Astrocyte (in vitro differentiated cells and primary cell): ENCODE measurements around the gene SIGLEC9. TPM values are rescaled to one million over a fixed set of nuclear protein-coding genes. Genes with fewer than 3 reads are reported as not detected.

Experiments
- DNase-seq: peaks from one replicate; pipeline ENCODE4 v3.0.0-alpha.2; 2010; ENCODE audit warnings: low read depth
- FAIRE-seq: peaks from 2 replicates; lab custom pipeline; 2011; peaks lifted over from hg19 to GRCh38; lab: Jason Lieb, UNC
- H2AFZ ChIP-seq: 2 replicates; pipeline ENCODE4 v1.6.0; 2012; ENCODE audit warnings: low read depth, low read length, inconsistent platforms
- H3K27ac ChIP-seq: 2 replicates; pipeline ENCODE4 v1.5.1; 2011; ENCODE audit warnings: low read depth, low read length, inconsistent platforms
- H3K27me3 ChIP-seq: 2 replicates; pipeline ENCODE4 v1.6.0; 2011; ENCODE audit warnings: low read length, inconsistent platforms; ENCODE audit not compliant: insufficient read depth
- H3K36me3 ChIP-seq: 2 replicates; pipeline ENCODE4 v1.5.1; 2011; ENCODE audit warnings: low read length, inconsistent platforms; ENCODE audit not compliant: insufficient read depth
- H3K4me1 ChIP-seq: 2 replicates; pipeline ENCODE4 v1.5.1; 2011; ENCODE audit warnings: low read length, inconsistent platforms; ENCODE audit not compliant: insufficient read depth
- H3K4me2 ChIP-seq: 2 replicates; pipeline ENCODE4 v1.6.0; 2012; ENCODE audit warnings: low read length, inconsistent platforms
- H3K4me3 ChIP-seq: 2 replicates; pipeline ENCODE4 v1.5.1; 2011; ENCODE audit warnings: low read depth, mild to moderate bottlenecking, low read length, inconsistent platforms; ENCODE audit not compliant: insufficient read depth
- H3K79me2 ChIP-seq: 2 replicates; pipeline ENCODE4 v1.6.0; 2012; ENCODE audit warnings: mild to moderate bottlenecking, low read length, inconsistent platforms; ENCODE audit not compliant: insufficient read depth
- H3K9ac ChIP-seq: 2 replicates; pipeline ENCODE4 v1.6.0; 2012; ENCODE audit warnings: mild to moderate bottlenecking, low read length, inconsistent platforms
- H3K9me3 ChIP-seq: 2 replicates; pipeline ENCODE4 v1.5.1; 2012; ENCODE audit warnings: low read depth, mild to moderate bottlenecking, low read length, inconsistent platforms; ENCODE audit not compliant: insufficient read depth
- H4K20me1 ChIP-seq: 2 replicates; pipeline ENCODE4 v1.6.0; 2012; ENCODE audit warnings: low read length, inconsistent platforms; ENCODE audit not compliant: insufficient read depth
- H3K27ac Mint-ChIP-seq: one replicate; pipeline ENCODE4 v1.8.0; 2021; ENCODE audit warnings: mild to moderate bottlenecking, mixed read lengths; ENCODE audit not compliant: unreplicated experiment
- H3K27me3 Mint-ChIP-seq: one replicate; pipeline ENCODE4 v1.8.0; 2021; ENCODE audit warnings: low read depth, mixed read lengths; ENCODE audit not compliant: unreplicated experiment
- H3K36me3 Mint-ChIP-seq: one replicate; pipeline ENCODE4 v1.8.0; 2021; ENCODE audit warnings: low read depth, mixed read lengths; ENCODE audit not compliant: unreplicated experiment
- H3K4me1 Mint-ChIP-seq: one replicate; pipeline ENCODE4 v1.8.0; 2021; ENCODE audit warnings: low read depth, mixed read lengths; ENCODE audit not compliant: unreplicated experiment
- H3K4me3 Mint-ChIP-seq: one replicate; pipeline ENCODE4 v1.8.0; 2021; ENCODE audit warnings: mild to moderate bottlenecking, moderate library complexity, mixed read lengths; ENCODE audit not compliant: unreplicated experiment
- H3K9me3 Mint-ChIP-seq: one replicate; pipeline ENCODE4 v1.8.0; 2021; ENCODE audit warnings: mild to moderate bottlenecking, mixed read lengths; ENCODE audit not compliant: unreplicated experiment
- EZH2 ChIP-seq: IDR thresholded peaks from 2 replicates; pipeline ENCODE4 v1.6.1; 2012; ENCODE audit warnings: mild to moderate bottlenecking, low read length, inconsistent platforms; ENCODE audit not compliant: insufficient read depth
- total RNA-seq: library from RNA; stranded (reverse); gene quantifications from 2 replicates; pipeline ENCODE4 v1.2.1, GENCODE V29; 2021
- TF ChIP-seq, protein P1 (sequence below): IDR thresholded peaks from 2 replicates; pipeline ENCODE4 v1.5.1; 2011; ENCODE audit warnings: low read depth, mild to moderate bottlenecking, inconsistent platforms, low read length, moderate library complexity; ENCODE audit not compliant: insufficient read depth

The SIGLEC9 gene
- total RNA-seq, 1 donor from 2014 or later = not detected

DNA sequence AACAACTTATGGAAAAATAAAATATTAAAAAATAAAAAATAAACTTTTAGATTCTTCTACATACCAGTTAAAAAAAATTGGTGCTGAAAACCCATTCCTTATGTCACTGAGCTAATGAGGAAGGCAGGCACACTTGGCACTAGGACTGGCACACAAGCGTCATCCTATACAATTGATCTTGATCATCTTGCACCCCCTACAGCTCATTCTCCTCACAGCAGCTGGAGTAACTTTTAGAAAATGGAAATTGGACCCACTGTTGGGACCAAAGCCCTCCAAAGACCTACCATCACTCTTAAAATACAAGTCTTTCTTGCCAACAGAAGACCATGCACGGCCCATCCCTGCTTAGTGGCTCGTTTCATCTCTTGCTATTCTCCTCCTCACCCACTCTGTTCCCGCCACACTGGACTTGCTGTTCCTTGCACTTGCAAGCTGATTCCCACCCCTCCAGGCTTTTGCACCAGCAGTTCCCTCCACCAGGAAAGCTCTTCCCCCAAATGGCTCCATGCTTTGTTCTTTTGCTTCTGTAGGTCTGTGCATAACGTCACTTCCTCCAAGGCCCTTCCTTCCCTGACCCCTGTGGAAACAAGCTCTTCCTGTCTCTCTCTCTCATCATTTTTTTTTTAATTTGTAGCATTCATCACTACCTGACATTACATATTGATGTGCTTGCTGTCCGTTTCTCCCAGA is 28.1 kb upstream of the SIGLEC9 start:
- no peak overlapping the region for H3K4me3 ChIP-seq
- FAIRE-seq = no peak
- H3K9me3 ChIP-seq = no peaks in the 10 kb centered on the region
- H3K79me2 ChIP-seq = no peaks in the 10 kb centered on the region
- TF ChIP-seq, protein P1, sequence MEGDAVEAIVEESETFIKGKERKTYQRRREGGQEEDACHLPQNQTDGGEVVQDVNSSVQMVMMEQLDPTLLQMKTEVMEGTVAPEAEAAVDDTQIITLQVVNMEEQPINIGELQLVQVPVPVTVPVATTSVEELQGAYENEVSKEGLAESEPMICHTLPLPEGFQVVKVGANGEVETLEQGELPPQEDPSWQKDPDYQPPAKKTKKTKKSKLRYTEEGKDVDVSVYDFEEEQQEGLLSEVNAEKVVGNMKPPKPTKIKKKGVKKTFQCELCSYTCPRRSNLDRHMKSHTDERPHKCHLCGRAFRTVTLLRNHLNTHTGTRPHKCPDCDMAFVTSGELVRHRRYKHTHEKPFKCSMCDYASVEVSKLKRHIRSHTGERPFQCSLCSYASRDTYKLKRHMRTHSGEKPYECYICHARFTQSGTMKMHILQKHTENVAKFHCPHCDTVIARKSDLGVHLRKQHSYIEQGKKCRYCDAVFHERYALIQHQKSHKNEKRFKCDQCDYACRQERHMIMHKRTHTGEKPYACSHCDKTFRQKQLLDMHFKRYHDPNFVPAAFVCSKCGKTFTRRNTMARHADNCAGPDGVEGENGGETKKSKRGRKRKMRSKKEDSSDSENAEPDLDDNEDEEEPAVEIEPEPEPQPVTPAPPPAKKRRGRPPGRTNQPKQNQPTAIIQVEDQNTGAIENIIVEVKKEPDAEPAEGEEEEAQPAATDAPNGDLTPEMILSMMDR = no peak
- TF ChIP-seq EZH2 = no peak
- no peaks in the 10 kb centered on the region for H3K27me3 ChIP-seq
- H3K9ac ChIP-seq = no peak overlapping the region
- peaks cover 4% of the 10 kb centered on the region for H3K36me3 Mint-ChIP-seq
- H4K20me1 ChIP-seq = peaks cover 54% of the 10 kb centered on the region
- peaks cover 2% of the 10 kb centered on the region for H3K4me1 Mint-ChIP-seq
- no peaks in the 10 kb centered on the region for H3K9me3 Mint-ChIP-seq
- H2AFZ ChIP-seq = no peak overlapping the region
- H3K27me3 Mint-ChIP-seq = peaks cover 13% of the 10 kb centered on the region
- no peak overlapping the region for H3K27ac ChIP-seq
- no peak overlapping the region for H3K4me3 Mint-ChIP-seq
- H3K36me3 ChIP-seq = no peaks in the 10 kb centered on the region
- no peak overlapping the region for H3K4me2 ChIP-seq
- no peak for DNase-seq
- H3K27ac Mint-ChIP-seq = no peak overlapping the region
- H3K4me1 ChIP-seq = no peaks in the 10 kb centered on the region

DNA sequence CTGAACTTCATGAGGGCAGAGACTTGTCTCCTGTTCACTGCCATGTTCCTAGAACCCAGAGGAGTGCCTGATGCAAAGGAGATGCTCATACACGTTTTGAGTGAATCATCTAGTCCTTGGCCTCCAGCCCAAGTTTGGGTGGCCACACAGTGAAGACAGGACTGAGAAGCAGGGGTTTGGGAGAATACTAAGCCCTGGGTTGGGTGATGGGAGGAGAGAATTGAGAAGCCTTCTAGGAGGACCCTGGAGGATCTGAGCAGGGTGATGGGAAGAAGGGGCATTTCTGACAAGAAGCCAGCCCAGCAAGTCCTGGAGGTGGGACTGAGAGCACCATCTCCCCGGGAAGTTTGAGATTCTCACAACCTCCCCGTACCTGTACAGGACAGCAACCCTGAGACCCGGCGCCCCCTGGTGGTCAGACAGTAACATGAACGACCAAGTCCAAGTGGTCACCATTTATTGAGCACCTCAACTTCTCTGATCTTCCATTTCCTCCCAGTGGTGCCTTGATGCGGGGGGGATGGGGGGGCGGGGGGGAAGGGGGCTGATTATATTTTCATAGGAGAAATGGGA is 27.5 kb upstream of the SIGLEC9 start:
- TF ChIP-seq, protein P1 = peak; percentile 53
- TF ChIP-seq EZH2 = no peak
- no peaks in the 10 kb centered on the region for H3K79me2 ChIP-seq
- FAIRE-seq (no peak), DNase-seq (peak; percentile 14)
- peaks cover 1% of the 10 kb centered on the region for H3K36me3 ChIP-seq
- no peak overlapping the region for H3K9ac ChIP-seq
- no peak overlapping the region for H3K4me3 ChIP-seq
- peaks cover 56% of the 10 kb centered on the region for H4K20me1 ChIP-seq
- Mint-ChIP-seq H3K9me3 (no peaks in the 10 kb centered on the region), H3K4me1 (peaks cover 2% of the 10 kb centered on the region), H3K36me3 (peaks cover 4% of the 10 kb centered on the region), H3K4me3 (no peak overlapping the region), H3K27ac (peak overlapping the region; percentile 44), H3K27me3 (peaks cover 12% of the 10 kb centered on the region)
- H2AFZ ChIP-seq = no peak overlapping the region
- H3K4me1 ChIP-seq = no peaks in the 10 kb centered on the region
- H3K27me3 ChIP-seq = no peaks in the 10 kb centered on the region
- H3K9me3 ChIP-seq = no peaks in the 10 kb centered on the region
- no peak overlapping the region for H3K4me2 ChIP-seq
- no peak overlapping the region for H3K27ac ChIP-seq

DNA sequence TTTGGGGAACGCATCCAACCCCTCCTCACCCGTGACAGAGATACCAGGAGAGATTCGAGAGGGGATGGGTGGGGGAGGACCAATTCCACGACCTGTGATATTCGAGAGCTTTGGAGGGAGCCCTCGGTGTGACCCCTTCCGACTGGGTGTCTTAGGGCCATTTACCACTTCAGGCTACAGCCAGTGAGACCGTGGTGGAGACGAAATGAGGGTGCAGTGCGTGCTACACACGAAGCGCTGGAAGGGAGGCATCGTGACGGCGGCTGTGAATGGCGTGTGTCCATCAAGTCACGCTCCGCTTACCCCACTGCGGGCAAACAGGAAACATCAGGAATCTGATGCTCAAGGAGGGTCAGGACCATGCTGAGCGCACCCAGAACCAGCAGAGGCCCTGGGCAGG is 26.9 kb upstream of the SIGLEC9 start:
- Mint-ChIP-seq H3K9me3 (no peaks in the 10 kb centered on the region), H3K27me3 (peaks cover 9% of the 10 kb centered on the region), H3K4me1 (peaks cover 2% of the 10 kb centered on the region), H3K4me3 (no peak overlapping the region), H3K27ac (no peak overlapping the region), H3K36me3 (peaks cover 4% of the 10 kb centered on the region)
- H3K27me3 ChIP-seq = no peaks in the 10 kb centered on the region
- peaks cover 4% of the 10 kb centered on the region for H3K79me2 ChIP-seq
- peaks cover 3% of the 10 kb centered on the region for H3K36me3 ChIP-seq
- no peak for FAIRE-seq
- peaks cover 62% of the 10 kb centered on the region for H4K20me1 ChIP-seq
- H3K9me3 ChIP-seq = no peaks in the 10 kb centered on the region
- H2AFZ ChIP-seq = no peak overlapping the region
- H3K27ac ChIP-seq = no peak overlapping the region
- H3K4me3 ChIP-seq = no peak overlapping the region
- DNase-seq = no peak
- no peak overlapping the region for H3K9ac ChIP-seq
- no peak overlapping the region for H3K4me2 ChIP-seq
- TF ChIP-seq, protein P1 = no peak
- no peak for TF ChIP-seq EZH2
- H3K4me1 ChIP-seq = no peaks in the 10 kb centered on the region
